Suprapubic skin (tissue), 4 donors: Measurements from ENCODE around the gene NDUFS7. TPM values are rescaled to one million over a fixed set of nuclear protein-coding genes. Genes with fewer than 3 reads are reported as not detected.

ENCODE experiments used
- DNase-seq, 2 donors: peaks; one replicate each; pipeline ENCODE4 v3.0.0-alpha.2; 2019; ENCODE audit warnings: low spot score in 2 of 2
- H3K27ac ChIP-seq: fragments of 200-600 bp; sonication (generic); one replicate; pipeline ENCODE4 v1.5.1; 2019
- H3K27me3 ChIP-seq: fragments of 200-600 bp; sonication (generic); one replicate; pipeline ENCODE4 v1.5.1; 2019
- H3K36me3 ChIP-seq: fragments of 200-600 bp; sonication (generic); one replicate; pipeline ENCODE4 v1.5.1; 2019
- H3K4me1 ChIP-seq: fragments of 200-600 bp; sonication (generic); one replicate; pipeline ENCODE4 v1.5.1; 2019
- H3K4me3 ChIP-seq: fragments of 200-600 bp; sonication (generic); one replicate; pipeline ENCODE4 v1.5.1; 2019; ENCODE audit warnings: mild to moderate bottlenecking
- H3K9me3 ChIP-seq: fragments of 200-600 bp; sonication (generic); one replicate; pipeline ENCODE4 v1.5.1; 2019
- EP300 ChIP-seq: sonication (generic); formaldehyde crosslinking; IDR thresholded peaks from one replicate; pipeline ENCODE4 v1.6.1; 2017; ENCODE audit warnings: antibody characterized with exemption
- POLR2A ChIP-seq, 2 donors: fragments of 450-650 bp; IDR thresholded peaks; one replicate each; pipeline ENCODE4 v1.6.1; 2017; ENCODE audit warnings: antibody characterized with exemption in 2 of 2, mild to moderate bottlenecking in 2 of 2, moderate library complexity in 2 of 2
- POLR2AphosphoS5 ChIP-seq, 3 donors: sonication (generic); formaldehyde crosslinking; IDR thresholded peaks; one replicate each; pipeline ENCODE4 v1.6.1; 2017; ENCODE audit warnings: antibody characterized with exemption in 3 of 3
- WGBS: methylation state at CpG from one replicate; pipeline ENCODE4 v1.1.5; 2018; 5-methylcytosine and 5-hydroxymethylcytosine counted together
- total RNA-seq, 4 donors: library from RNA; depleted of rRNA; stranded (reverse); fragments of >200 nt; gene quantifications; one replicate each; pipeline ENCODE4 v1.1.0, GENCODE V29; 2016
- TF ChIP-seq, protein P1 (sequence below), 2 donors: fragments of 200-600 bp in 1 of 2; fragments of 450-650 bp in 1 of 2; sonication (generic) in 1 of 2; IDR thresholded peaks; one replicate each; pipeline ENCODE4 v1.5.1; 2016 to 2019; ENCODE audit warnings: antibody characterized with exemption in 2 of 2, mild to moderate bottlenecking in 1 of 2, moderate library complexity in 1 of 2

The NDUFS7 gene
- total RNA-seq, 4 donors from 2014 or later: 66.8 to 154 (median 97.5) TPM

- 63% methylated on average over 30 of the region's 30 CpGs for WGBS
- Histone ChIP-seq H3K27me3 (no peaks in the 10 kb centered on the region), H3K4me1 (peaks cover 24% of the 10 kb centered on the region), H3K36me3 (peaks cover 40% of the 10 kb centered on the region), H3K27ac (peak overlapping the region; percentile 59), H3K4me3 (peak overlapping the region; percentile 33), H3K9me3 (no peaks in the 10 kb centered on the region)
- no peak for DNase-seq
- TF ChIP-seq, protein P1, sequence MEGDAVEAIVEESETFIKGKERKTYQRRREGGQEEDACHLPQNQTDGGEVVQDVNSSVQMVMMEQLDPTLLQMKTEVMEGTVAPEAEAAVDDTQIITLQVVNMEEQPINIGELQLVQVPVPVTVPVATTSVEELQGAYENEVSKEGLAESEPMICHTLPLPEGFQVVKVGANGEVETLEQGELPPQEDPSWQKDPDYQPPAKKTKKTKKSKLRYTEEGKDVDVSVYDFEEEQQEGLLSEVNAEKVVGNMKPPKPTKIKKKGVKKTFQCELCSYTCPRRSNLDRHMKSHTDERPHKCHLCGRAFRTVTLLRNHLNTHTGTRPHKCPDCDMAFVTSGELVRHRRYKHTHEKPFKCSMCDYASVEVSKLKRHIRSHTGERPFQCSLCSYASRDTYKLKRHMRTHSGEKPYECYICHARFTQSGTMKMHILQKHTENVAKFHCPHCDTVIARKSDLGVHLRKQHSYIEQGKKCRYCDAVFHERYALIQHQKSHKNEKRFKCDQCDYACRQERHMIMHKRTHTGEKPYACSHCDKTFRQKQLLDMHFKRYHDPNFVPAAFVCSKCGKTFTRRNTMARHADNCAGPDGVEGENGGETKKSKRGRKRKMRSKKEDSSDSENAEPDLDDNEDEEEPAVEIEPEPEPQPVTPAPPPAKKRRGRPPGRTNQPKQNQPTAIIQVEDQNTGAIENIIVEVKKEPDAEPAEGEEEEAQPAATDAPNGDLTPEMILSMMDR (IDR thresholded peaks at IDR 0.05): no peak
- no peak for TF ChIP-seq POLR2A (IDR thresholded peaks at IDR 0.05)
- no peak for TF ChIP-seq EP300
- no peak for TF ChIP-seq POLR2AphosphoS5 (IDR thresholded peaks at IDR 0.05)
These were observed 21.9 kb upstream of the NDUFS7 start for GRCh38 chr19:1361601-1362386.

- Histone ChIP-seq H3K27me3 (no peaks in the 10 kb centered on the region), H3K27ac (no peak overlapping the region), H3K36me3 (peaks cover 46% of the 10 kb centered on the region), H3K4me1 (peaks cover 22% of the 10 kb centered on the region), H3K4me3 (no peak overlapping the region), H3K9me3 (no peaks in the 10 kb centered on the region)
- DNase-seq: no peak
- 93% methylated on average over 42 of the region's 42 CpGs for WGBS
- no peak for TF ChIP-seq EP300
- TF ChIP-seq, protein P1 (IDR thresholded peaks at IDR 0.05): no peak
- no peak for TF ChIP-seq POLR2A (IDR thresholded peaks at IDR 0.05)
- no peak for TF ChIP-seq POLR2AphosphoS5 (IDR thresholded peaks at IDR 0.05)
These were observed 21.1 kb upstream of the NDUFS7 start for GRCh38 chr19:1362387-1363257.

DNA sequence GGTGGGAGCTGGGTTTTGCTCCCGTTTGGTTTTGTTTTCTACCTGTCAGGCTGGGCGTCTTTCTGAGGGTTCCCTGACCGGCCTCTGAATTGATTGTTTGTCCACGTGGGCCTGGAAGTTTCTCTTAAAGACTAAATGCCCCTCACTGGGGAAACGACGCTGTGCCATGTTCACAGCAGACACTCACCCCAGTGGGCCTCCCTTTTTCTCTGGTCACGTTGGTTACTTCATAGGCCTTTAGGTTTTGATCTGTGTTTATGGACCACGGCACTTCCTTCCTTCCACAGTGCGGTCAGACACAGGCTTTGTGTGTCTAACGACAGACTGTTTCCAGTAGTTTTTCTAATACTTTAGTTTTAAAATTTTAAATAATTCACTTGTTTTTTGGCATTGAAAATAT, 20.1 kb upstream of the NDUFS7 start:
- no peak for TF ChIP-seq POLR2A (IDR thresholded peaks at IDR 0.05)
- no peak for TF ChIP-seq EP300
- TF ChIP-seq, protein P1 (IDR thresholded peaks at IDR 0.05): no peak
- no peak for TF ChIP-seq POLR2AphosphoS5 (IDR thresholded peaks at IDR 0.05)
- Histone ChIP-seq H3K27ac (no peak overlapping the region), H3K4me1 (peaks cover 22% of the 10 kb centered on the region), H3K36me3 (peaks cover 48% of the 10 kb centered on the region), H3K4me3 (no peak overlapping the region), H3K27me3 (no peaks in the 10 kb centered on the region), H3K9me3 (no peaks in the 10 kb centered on the region)
- WGBS: 80% methylated on average over 10 of the region's 10 CpGs
- DNase-seq: no peak

DNA sequence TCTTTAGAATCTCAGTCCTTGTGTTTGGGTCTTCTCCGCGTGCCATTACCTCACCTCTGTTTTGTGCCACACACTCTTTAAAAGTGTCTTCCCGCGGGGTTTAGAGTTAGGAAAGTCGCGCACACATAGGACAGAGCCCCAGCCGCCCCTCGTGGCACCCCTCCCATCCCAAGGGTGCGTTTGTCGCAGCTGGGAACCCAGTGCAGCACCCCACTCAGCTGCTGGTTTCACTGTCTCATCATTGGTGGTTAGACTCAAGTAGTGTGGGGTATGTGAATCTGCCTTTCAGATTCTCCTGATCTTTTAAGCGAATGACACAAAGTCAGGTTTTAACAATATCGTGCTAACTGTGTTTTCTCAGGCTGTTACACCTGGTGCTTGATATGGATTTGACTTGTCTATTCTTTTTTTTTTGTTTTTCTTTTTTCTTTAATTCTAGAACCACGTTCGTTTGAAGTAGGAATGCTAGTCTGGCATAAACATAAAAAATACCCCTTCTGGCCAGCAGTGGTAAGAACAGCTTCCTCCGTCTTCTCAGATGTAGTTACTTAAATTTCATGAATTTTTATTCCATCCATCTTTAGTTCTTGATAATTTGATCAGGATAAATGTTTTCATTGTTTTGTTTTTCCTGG, 19.5 kb upstream of the NDUFS7 start:
- TF ChIP-seq POLR2AphosphoS5 (IDR thresholded peaks at IDR 0.05): no peak
- TF ChIP-seq EP300: no peak
- TF ChIP-seq POLR2A (IDR thresholded peaks at IDR 0.05): no peak
- TF ChIP-seq, protein P1 (IDR thresholded peaks at IDR 0.05): no peak
- Histone ChIP-seq H3K27me3 (no peaks in the 10 kb centered on the region), H3K4me1 (peaks cover 22% of the 10 kb centered on the region), H3K36me3 (peaks cover 49% of the 10 kb centered on the region), H3K27ac (no peak overlapping the region), H3K4me3 (no peak overlapping the region), H3K9me3 (no peaks in the 10 kb centered on the region)
- WGBS: 85% methylated on average over 15 of the region's 15 CpGs
- DNase-seq: no peak
